ENCODE results near the gene PCP2. TPM values are rescaled to one million over a fixed set of nuclear protein-coding genes. Genes with fewer than 3 reads are reported as not detected.

PCP2 gene
- total RNA-seq, 1 donor from 2014 or later = not detected

GRCh38 chr19:7619671-7620441 lies 13.7 kb downstream of the PCP2 start:
- no peak for DNase-seq (ENCODE audit: low read depth, low spot score)

GRCh38 chr19:7618771-7619510 lies 14.6 kb downstream of the PCP2 start:
- no peak for DNase-seq (ENCODE audit: low read depth, low spot score)

GRCh38 chr19:7618348-7618747 lies 15.2 kb downstream of the PCP2 start:
- DNase-seq (ENCODE audit: low read depth, low spot score) = no peak

GRCh38 chr19:7617735-7618134 lies 15.8 kb downstream of the PCP2 start:
- no peak for DNase-seq (ENCODE audit: low read depth, low spot score)

- DNase-seq (ENCODE audit: low read depth, low spot score) = no peak
Measured at GRCh38 chr19:7617172-7617571, 16.3 kb downstream of the PCP2 start.

- no peak for DNase-seq (ENCODE audit: low read depth, low spot score)
Measured at GRCh38 chr19:7614859-7615741, 18.4 kb downstream of the PCP2 start.

- no peak for DNase-seq (ENCODE audit: low read depth, low spot score)
Measured at GRCh38 chr19:7612282-7613274, 20.9 kb downstream of the PCP2 start.

GRCh38 chr19:7611541-7612279 lies 21.8 kb downstream of the PCP2 start:
- no peak for DNase-seq (ENCODE audit: low read depth, low spot score)

GRCh38 chr19:7610491-7611240 lies 22.9 kb downstream of the PCP2 start:
- no peak for DNase-seq (ENCODE audit: low read depth, low spot score)

GRCh38 chr19:7607874-7608560 lies 25.5 kb downstream of the PCP2 start:
- no peak for DNase-seq (ENCODE audit: low read depth, low spot score)

GRCh38 chr19:7607212-7607873 lies 26.2 kb downstream of the PCP2 start:
- no peak for DNase-seq (ENCODE audit: low read depth, low spot score)

- DNase-seq (ENCODE audit: low read depth, low spot score) = no peak
Measured at GRCh38 chr19:7606289-7606688, 27.2 kb downstream of the PCP2 start.

- no peak for DNase-seq (ENCODE audit: low read depth, low spot score)
Measured at GRCh38 chr19:7605490-7606222, 27.9 kb downstream of the PCP2 start.

- DNase-seq (ENCODE audit: low read depth, low spot score) = no peak
Measured at GRCh38 chr19:7603919-7604318, 29.6 kb downstream of the PCP2 start.

- DNase-seq (ENCODE audit: low read depth, low spot score) = no peak
Measured at GRCh38 chr19:7602935-7603497, 30.5 kb downstream of the PCP2 start.

GRCh38 chr19:7602240-7602934 lies 31.1 kb downstream of the PCP2 start:
- no peak for DNase-seq (ENCODE audit: low read depth, low spot score)

All from pulmonary artery endothelial cell (primary cell).